GM18519 (cell line): ENCODE results near the gene CDS2.
A peak's percentile ranks its signal among the peaks of the same experiment; 100 is the strongest.
"Not testable (repeated sequence)": the region's sequence is repeated elsewhere in the genome, so short reads cannot be mapped to it uniquely, and the experiment has no call there.

Experiments
- ATAC-seq: cut with Tn5 transposase; IDR thresholded peaks from one replicate; pipeline ENCODE4 v1.9.1; 2021; ENCODE audit warnings: mild to moderate bottlenecking, moderate library complexity; ENCODE audit not compliant: unreplicated experiment, low FRiP score

Gene CDS2

DNA sequence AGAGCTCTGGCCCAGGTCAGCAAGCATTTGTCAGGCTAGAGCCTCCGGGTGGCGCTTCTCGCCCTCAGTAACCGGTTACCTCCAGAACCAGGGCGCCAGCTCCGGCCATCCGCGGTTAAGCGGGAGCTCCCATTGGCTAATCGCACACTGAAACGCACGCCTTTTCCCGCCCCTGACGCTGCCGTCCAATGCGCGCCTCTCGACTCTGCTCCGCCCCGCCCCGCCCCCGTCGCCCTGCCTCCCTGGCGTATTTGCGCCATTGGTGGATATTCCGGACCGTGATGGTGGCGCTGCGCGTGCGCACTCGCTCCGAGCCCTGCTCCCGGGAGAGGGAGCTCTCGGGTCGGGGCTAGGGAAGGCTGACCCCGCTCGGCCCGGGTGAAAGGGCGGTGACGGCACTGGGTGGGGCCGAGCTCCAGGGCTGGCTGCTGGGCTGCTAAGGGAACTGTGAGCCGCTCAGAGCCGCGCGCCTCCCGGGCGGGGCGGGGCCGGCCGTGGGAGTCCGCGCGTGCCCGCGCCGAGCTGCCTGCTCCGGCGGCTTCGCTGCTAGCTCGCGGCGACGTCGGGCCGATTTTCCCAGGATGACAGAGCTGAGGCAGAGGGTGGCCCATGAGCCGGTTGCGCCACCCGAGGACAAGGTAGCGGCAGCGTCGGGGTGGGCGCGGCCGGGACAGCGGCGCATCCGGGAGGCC, at the start of gene CDS2:
Gene CDS2 (plus strand): TSS at position 497 of the 692 bp plus-strand sequence. CDS start 85 bp downstream, at position 582.
- peak; percentile 72 for ATAC-seq

DNA sequence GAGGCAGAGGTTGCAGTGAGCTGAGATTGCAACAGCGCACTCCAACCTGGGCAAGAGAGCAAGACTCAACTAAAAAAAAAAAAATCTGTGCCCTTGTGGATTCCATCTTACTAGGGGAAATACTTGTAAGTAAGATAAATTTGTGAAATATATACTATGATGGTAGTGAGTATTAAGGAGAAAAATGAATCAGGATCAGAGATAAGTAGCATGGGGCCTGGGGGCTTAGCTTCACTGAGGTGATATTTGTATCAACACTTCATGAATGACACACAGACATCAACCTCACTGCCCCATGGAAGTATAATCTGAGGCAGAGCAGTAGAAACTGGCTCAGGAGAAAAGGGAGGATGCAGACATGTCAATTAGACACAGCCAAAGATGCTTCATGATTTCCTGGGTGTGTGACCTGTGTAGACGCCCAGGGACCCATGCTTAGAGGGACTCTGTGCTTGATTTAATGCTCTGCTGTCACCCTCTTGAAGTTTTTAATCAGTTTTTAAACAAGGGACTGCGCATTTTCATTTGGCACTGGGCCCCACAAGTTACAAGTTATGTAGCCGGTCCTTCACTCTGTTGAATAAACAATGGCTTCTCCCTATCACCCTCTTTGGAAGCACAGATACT, 48.9 kb upstream of the CDS2 start:
- ATAC-seq = no peak

GRCh38 chr20:5078399-5078958, 48.3 kb upstream of the CDS2 start:
- peak; percentile 94 for ATAC-seq

GRCh38 chr20:5080384-5080877, 46.4 kb upstream of the CDS2 start:
- peak; percentile 39 for ATAC-seq

DNA sequence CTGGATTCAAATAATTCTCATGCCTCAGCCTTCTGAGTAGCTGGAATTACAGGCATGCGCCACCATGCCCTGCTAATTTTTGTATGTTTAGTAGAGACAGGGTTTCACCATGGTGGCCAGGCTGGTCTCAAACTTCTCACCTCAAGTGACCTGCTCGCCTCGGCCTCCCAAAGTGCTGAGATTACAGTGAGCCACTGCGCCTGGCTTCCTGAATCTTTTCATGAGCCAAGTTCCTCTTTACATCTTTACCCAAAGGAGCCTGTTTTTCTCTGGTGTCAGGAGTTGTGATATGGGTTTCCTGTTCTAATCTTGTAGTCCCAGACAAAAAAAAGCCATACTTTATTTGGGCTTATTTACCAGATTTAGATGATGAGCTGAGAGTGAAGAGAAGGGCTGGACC, 41.4 kb upstream of the CDS2 start:
- no peak for ATAC-seq

DNA sequence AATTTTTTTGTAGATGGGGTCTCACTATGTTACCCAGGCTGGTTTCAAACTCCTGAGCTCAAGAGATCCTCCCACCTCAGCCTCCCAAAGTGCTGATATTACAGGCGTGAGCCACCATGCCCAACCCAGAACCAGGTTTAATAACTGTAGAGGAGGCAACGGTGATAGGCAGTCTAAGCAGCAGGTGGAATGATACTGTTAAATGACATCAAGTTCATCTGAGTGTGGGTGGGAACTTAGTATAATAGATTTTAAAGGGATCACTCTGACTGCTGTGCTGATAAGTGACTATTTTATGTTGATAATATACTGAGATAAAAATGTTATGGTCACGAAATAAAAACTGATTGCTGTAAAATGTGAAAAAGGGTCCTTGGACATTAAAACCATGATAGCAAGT, 38.1 kb upstream of the CDS2 start:
- ATAC-seq = no peak

GRCh38 chr20:5090191-5090590, 36.6 kb upstream of the CDS2 start:
- ATAC-seq = no peak

- no peak for ATAC-seq
These were observed 34.9 kb upstream of the CDS2 start for GRCh38 chr20:5091902-5092301.

DNA sequence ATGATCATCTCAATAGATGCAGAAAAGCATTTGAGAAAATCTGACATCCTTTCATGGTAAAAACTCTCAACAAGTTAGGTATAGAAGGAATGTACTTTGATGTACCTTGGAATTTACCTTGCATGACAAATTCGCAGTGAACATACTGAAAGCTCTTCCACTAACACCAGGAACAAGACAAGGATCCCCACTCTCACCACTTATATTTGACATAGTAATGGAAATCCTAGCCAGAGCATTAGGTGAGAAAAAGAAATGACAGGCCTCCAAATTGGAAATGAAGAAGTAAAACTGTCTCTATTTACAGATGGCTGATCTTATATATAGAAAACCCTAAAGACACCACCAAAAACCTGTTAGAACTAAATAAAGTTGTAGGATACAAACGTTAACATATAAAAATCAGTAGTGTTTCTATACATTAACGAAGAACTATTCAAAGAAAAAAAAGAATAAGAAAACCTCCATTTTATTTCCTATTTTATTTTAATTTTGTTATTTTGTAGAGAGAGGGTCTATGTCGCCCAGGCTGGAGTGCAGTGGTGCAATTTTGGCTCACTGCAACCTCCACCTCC, 34.0 kb upstream of the CDS2 start:
- no peak for ATAC-seq

DNA sequence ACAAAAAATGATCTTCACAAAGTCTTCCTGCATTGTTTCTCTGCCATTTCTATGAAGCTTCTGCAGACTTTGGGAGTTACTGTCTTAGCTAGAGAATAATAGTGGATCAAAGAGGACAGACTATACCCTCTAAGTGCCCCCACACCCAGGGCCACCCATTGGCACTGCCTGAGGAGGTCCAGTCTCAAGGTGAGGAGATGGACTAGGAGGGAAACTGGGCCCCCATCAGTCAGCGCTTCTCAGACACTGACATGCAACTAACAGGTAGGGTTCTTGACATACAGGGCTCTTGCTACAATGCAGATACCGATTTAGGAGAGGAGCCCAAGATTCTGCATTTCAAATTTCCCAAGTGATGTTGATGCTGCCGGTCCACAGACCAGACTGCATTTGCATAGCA, 31.4 kb upstream of the CDS2 start:
- no peak for ATAC-seq

DNA sequence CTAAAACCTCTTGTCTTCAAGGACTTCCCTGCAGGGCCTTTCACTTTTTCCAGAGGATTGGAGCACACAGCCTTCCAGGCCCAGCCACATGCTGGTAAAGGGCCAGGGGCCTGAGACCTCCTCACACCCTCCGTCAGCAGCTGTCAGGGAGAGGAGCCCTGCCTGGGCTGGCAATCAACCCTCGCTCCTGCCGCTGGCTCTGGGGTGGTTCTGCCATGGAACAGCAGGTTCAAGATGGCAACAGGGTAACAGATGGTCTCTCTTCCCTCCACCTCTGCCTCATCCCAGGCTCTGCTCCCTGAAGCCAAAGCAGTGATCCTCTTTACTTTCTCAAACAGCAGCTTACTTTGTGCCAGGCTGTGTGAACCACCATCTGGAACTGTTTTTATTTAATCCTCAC, 30.9 kb upstream of the CDS2 start:
- ATAC-seq = no peak

- no peak for ATAC-seq
These were observed 30.3 kb upstream of the CDS2 start for GRCh38 chr20:5096463-5096862.

DNA sequence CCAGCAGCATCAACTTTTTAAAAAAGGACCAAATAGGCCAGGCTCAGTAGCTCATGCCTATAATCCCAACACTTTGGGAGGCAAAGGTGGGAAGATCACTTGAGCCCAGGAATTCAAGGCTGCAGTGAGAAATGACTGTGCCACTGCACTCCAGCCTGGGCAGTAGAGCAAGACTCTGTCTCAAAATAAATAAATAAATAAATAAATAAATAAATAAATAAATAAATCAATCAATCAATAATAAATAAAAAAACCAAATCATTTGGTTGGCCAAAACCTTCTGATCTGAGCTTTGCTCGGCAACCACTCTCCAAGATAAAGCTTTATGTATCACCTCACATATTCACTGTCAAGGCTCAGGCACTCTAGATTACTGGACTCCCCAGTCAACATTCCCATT, 27.8 kb upstream of the CDS2 start:
- ATAC-seq = not testable (repeated sequence)

DNA sequence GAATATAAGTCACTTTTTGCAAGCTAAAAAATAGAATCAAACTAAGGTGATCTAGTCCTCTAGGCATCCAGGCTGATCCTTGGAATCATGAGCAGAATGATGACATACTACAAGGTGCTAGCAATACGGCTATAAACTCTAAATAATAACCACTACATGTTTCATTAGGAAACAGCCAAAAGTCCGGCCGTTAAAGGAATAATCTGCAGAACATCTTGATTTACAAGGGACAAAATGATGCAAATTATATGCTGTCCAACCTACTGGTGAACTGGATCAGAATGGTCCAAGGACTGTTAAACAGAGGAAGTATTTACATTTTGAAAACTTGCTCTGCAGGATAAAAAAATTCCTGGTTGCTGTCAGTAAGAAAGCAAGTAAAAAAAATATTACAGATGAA, 26.9 kb upstream of the CDS2 start:
- not testable (repeated sequence) for ATAC-seq

DNA sequence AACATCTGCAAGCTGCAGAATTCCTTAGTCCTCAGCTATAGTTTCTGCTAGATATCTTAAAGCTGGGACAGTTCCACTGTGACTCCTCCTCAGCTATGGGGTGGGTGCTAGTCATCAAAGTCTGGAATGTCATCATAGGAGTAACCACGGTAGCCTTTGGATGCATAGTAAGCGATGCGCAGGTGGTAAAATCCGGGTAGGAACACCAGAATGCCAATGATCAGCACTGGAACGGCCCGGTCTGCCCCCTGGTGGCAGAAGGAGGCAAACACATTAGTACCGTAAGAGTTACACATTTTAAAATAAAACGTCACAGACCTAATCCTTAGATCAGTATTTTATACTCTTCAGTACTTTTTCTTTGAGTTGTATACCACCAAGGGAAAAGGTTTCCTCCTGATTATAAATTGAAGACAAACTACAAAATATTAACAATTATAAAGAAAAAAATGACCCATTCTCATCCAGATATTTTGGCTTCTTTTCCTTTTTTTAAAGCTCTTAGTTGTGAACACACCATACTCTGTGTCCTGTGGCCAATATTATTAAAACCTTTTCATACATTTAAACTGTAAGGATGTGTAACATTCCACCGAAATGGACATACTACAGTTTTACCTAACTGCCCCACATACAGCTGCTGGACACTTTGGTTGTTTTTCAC, 26.0 kb upstream of the CDS2 start:
- no peak for ATAC-seq

GRCh38 chr20:5104479-5104878, 22.3 kb upstream of the CDS2 start:
- no peak for ATAC-seq

GRCh38 chr20:5109276-5109675, 17.5 kb upstream of the CDS2 start:
- ATAC-seq = no peak

DNA sequence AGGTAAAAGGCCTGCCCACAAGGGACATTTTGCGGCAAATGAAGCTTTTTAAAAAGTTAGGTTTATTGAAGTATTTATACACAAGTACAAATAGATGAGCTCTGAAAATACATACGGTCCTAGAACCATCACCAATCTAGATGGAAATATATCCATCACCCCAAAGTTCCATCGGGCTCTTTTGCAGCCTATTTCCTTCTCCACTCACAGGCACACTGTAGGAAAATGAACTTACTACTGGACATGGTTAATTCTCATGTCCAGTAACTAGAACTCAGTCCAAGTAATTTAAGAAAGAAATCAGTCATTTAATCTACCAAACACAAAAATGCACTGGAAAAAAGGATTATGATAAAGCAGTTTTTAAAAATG, 13.2 kb upstream of the CDS2 start:
- no peak for ATAC-seq

DNA sequence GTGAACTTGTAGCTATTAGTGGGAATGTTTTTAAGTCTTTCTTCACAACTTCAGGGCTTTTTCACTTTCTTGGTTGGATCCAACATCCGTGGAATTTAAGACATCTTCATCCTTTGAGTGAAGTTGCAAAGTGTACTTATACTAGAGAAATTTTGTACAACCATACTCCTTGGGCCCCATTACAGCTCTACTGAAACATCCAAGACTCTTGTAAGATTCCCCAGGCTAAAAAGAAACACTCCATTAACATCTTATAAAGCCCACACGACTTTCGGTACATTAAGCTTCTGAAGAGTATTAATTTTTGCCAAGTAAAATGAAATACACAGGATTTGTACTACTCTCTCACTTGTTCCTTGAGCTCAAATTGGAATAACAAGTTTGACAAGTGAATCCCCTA, 12.4 kb upstream of the CDS2 start:
- ATAC-seq = no peak

DNA sequence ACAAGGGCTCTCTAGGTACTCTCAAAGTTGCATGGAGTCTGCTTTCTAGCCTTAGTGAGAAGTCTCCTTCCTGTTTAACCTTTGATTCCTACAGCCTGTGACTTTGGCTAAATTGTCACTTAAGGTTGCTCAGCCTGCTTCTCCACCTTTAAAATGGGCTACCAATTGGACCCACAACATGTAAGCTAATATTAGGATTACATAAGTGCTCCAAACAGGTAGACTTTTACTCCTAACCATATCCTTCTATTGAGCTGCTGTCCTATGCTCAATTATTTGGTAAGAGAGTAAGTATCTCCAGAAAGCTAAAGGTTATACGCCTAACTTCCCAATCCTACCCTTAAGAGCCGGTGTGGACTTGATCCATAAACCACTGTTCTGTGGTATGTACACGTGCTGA, 9.9 kb upstream of the CDS2 start:
- no peak for ATAC-seq
